Erythroblast (primary cell): Measurements from ENCODE around the gene NEDD8.

Experiments used
- GATA1 ChIP-seq: IDR thresholded peaks from 2 replicates; pipeline ENCODE4 v1.6.1; 2011; ENCODE audit warnings: low read depth, mild to moderate bottlenecking, control low read depth, low read length, moderate library complexity
- POLR2A ChIP-seq: IDR thresholded peaks from 2 replicates; pipeline ENCODE4 v1.6.1; 2011; ENCODE audit warnings: mild to moderate bottlenecking, low read length

DNA sequence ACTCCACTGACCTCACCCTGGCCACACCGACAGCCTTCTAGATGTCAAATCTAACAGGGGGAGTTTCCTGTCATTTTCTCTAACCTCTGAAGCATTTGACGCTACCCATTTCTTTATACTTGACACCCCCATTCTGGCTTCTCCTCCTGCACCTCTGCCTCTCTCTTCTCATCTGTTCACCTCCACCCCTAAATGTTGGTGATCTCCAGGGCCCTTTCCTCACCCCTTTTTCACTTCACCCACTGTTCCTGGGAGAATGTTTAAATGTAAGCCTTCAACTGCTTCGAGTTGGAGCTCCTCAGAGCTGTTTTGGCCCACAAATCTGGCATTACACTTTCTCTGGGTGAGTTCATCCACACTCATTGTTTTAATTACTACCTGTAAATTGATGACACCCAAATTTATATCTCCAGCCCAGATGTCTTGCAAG is 39.7 kb upstream of the NEDD8 start:
- no peak for TF ChIP-seq GATA1
- TF ChIP-seq POLR2A = peak; percentile 52
